HG02678 (cell line): ENCODE results near the gene DHRS4.
A peak's percentile ranks its signal among the peaks of the same experiment; 100 is the strongest.
"Not testable (repeated sequence)": the region's sequence is repeated elsewhere in the genome, so short reads cannot be mapped to it uniquely, and the experiment has no call there.

ENCODE experiments used
- ATAC-seq: cut with Tn5 transposase; IDR thresholded peaks from one replicate; pipeline ENCODE4 v1.9.1; 2021; ENCODE audit warnings: mild to moderate bottlenecking, moderate library complexity; ENCODE audit not compliant: unreplicated experiment

Gene DHRS4

DNA sequence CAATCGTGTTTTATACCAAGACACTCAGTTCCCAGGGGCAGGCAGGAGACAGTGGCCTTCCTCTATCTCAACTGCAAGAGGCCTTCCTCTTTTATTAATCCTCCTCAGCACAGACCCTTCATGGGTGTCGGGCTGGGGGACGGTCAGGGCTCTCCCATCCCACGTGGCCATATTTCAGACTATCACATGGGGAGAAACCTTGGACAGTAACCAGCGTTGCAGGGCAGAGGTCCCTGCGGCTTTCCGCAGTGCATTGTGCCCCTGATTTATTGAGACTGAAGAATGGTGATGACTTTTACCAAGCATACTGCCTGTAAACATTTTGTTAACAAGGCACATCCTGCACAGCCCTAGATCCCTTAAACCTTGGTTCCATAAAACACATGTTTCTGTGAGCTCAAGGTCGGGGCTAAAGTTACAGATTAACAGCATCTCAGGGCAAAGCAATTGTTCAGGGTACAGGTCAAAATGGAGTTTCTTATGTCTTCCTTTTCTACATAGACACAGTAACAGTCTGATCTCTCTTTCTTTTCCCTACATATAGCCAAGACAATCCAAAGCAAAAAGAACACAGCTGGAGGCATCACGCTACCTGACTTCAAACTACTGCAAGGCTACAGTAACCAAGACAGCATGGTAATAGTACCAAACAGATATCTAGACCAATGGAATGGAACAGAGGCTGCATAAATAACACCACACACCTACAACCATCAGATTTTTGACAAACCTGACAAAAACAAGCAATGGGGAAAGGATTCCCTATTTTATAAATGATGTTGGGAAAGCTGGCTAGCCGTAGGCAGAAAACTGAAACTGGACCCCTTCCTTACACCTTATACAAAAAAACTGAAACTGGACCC, 28.6 kb downstream of the DHRS4 start:
- not testable (repeated sequence) for ATAC-seq

DNA sequence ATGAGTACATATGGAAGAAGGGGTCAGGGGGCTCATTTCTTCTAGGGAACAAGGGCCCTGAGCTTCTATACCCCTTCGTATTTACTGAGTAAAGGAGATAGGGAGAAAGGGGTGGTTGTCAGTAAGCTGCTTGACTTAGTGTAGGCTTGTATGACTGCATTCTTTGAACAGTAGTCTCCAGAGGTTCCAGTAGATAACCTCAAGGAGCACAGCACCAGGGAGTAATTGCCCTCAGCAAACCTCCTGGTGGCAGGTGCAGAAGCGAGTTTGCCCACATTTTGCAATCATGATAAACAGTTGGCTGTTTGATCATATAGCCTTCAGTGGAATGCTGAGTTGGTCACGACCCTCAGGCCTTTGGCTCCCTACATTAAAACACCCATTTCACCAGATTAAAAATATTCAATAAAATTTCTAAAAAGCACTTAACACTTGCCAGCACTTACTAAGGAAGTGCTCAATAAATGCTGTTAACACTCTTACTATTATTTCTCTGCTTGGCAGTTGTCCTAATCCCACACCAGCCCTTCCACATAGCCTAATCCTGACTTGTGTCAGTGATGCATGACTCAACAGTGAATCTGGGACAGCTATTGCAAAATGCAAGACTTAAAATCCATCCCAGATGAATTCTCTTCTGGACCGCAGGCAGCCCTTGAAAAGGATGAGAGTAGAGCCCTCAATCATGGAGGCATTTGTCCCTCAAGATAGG, 31.5 kb downstream of the DHRS4 start:
- ATAC-seq = no peak

DNA sequence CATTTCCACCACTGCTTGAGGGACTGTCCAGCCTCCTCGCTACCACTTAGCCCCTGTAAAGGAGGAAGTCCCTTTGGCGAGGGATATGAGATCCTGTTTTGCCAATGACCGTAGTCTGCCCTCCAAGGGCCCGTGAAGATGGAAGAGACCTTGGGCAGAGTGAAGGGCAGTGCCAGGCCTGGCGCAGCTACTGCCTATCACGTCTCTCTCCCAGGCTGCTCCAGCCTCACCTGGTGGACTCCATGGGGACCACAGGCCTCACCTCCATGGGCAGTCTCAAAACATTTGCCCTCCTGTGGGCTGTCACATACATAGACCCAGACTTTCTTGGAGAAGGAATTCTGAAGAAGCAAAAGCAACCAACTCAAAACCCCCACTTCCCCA, 34.6 kb downstream of the DHRS4 start:
- ATAC-seq = peak; percentile 9

DNA sequence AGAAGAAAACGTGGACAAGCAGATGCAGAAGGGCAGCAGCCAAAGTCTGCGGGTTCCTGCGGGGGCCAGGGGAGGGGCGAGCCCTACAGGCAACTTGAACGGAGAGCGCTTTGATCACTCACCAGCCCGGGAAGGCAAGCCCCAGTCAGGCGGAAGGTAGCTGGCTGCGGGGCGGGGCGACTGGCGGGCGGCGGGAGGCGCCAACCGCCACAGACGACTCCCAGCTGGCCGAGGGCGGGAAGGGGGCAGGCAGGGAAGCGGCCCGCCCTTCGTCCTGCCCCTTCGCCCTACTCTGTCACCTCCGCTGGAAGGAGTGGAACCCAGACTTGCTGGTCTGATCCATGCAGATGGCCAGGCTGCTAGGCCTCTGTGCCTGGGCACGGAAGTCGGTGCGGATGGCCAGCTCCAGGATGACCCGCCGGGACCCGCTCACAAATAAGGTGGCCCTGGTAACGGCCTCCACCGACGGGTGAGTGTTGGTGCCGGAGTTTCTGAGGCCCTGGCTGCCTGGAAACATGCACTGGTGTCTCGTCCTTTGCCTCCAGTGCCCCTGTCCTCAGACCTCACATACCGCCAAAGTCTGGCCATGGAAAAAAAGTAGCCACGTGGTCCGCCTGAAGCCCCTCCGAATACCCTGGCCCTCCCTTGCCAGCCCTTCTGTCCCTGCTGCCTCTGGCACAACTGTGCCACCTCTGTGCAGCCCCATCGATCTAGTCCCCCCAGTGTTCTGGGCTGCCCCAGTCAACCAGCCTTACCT, 35.2 kb downstream of the DHRS4 start, which contains the start of gene DHRS4L2:
TSS of gene DHRS4L2 (plus strand) at position 323 of the 757 bp plus-strand sequence. CDS start at position 342, 19 bp downstream.
- ATAC-seq = peak; percentile 96

DNA sequence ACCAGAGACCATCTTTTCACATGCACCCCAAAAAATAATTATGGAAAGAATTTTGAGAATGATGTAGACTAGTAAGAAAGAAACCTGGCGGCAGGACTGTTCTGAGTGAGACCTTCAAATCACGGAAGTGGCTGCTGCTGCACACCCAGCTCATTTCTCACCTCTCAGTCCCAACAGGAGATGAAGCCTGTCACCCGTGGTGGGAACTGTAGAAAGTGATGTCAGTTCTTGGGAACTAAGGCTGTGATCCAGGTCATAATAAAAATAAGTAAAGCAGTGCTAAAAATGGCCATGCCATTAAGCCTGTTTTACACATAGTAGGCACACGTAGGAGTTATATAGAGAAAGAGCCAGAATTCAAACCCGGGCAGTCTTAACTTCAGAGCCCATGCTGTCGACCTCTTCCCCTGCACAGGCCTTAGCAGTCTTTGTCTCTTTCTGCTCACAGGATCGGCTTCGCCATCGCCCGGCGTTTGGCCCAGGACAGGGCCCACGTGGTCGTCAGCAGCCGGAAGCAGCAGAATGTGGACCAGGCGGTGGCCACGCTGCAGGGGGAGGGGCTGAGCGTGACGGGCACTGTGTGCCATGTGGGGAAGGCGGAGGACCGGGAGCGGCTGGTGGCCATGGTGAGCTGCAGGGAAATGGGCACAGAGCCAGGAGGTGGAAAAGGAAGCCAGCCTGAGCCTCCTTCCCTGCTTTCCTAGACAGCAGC, 36.3 kb downstream of the DHRS4 start:
- not testable (repeated sequence) for ATAC-seq

DNA sequence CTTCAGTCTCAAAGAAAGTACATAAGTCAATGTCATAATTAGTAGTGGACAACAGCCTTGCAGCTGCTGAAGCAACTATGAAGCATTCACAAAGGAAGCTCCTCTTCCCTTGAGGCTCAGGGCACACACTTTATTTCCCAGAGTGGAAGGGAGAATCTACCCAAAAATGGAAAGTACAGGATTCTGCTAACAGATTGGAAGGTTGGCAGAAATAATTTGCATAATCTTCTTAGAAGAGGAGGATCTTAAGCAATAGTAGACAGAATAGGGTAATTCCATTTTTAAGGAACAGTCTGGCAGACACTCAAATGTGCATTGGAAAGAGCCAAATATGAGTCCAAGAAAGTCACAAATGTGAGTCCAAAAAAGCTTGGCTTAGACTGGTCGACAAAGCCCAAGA, 37.4 kb downstream of the DHRS4 start:
- ATAC-seq = not testable (repeated sequence)

DNA sequence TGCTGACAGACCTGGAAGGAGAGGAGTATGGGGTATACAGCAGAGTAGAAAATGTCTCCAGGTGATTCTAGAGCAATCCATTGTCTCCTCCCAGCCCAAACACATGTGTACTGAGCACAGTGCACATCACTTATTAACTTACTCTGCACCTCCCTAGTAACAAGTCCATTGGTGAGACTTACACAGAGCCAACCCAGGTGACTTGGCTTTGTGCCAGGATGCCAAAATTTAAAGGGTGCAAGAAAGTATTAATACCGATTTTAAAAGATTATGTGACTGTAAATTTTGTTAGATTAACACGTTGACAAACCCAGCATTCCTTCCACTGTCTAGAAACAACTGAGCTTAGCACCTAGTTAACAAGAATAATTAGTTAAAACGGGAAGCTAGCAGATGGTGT, 39.5 kb downstream of the DHRS4 start:
- ATAC-seq = not testable (repeated sequence)

DNA sequence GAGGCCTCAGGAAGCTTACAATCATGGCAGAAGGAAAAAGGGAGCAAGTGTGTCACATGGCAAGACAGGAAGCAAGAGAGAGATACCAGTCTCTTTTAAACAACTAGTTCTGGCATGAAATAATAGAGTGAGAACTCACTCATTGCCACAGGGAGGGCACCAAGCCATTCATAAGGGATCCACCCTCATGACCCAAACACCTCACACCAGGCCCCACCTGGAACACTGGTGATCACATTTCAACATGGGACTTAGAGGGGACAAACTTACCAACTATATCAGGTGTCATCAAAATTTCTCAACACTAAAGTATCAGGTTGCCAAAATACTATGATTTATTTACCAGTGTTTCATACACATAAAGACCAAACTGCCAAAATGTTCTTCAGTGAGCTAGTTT, 42.4 kb downstream of the DHRS4 start:
- ATAC-seq = not testable (repeated sequence)

DNA sequence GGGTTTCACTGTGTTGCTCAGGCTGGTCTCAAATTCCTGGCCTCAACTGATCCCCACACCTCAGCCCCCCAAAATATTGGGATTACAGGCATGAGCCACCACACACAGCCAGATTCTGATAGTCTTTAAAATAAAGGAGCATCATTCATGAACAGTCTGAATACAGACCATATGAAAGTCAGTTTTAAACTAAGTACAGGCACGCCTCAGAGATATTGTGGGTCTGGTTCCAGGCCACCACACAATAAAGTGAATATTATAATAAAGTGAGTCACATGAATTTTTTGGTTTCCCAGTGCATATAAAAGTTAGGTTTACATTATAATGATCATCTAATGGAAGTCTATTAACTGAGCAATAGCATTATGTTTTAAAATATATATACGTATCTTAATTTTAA, 43.3 kb downstream of the DHRS4 start:
- not testable (repeated sequence) for ATAC-seq

DNA sequence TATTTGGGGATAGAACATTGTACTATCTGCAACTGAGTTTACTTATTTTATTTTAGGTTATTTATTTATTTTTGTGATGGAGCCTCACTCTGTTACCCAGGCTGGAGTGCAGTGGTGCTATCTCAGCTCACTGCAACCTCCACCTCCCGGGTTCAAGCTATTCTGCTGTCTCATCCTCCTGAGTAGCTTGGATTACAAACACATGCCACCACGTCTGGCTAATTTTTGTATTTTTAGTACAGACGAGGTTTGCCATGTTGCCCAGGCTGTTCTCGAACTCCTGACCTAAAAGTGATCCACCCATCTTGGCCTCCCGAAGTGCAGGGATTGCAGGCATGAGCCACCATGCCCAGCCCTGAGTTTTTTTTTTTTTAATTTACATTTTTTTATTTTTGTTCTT, 46.1 kb downstream of the DHRS4 start:
- ATAC-seq = not testable (repeated sequence)

DNA sequence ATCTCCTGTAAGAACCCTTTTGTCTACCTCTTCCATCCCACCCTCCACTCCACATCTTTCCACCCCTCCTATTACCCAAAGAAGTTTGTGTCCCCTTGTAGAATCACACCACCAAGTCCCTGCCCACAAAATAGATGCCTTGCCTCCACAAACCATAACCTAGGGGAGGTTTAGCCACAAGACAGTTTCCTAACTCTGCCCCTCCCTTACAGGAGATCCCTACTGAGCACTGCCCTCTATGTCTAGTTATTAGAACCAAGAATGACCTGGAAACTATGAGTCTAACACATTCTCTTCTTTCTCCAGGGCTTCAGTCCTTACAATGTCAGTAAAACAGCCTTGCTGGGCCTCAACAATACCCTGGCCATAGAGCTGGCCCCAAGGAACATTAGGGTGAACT, 47.5 kb downstream of the DHRS4 start:
- ATAC-seq = not testable (repeated sequence)

DNA sequence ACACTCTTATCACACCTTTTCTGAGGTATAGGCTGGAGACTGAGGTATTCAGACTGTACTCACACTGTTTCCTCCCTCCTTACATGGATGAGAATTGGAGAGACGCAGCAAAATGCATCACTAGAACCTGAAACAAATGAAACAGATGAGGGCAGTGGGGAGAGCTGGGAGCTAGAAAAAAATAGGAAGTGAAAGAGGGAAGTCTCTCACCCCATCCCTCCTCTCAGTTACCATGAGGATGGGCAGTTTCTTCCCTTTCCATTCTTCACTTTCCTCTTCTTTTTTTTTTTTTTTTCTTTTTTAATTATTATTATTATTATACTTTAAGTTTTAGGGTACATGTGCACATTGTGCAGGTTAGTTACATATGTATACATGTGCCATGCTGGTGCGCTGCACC, 48.1 kb downstream of the DHRS4 start:
- not testable (repeated sequence) for ATAC-seq

DNA sequence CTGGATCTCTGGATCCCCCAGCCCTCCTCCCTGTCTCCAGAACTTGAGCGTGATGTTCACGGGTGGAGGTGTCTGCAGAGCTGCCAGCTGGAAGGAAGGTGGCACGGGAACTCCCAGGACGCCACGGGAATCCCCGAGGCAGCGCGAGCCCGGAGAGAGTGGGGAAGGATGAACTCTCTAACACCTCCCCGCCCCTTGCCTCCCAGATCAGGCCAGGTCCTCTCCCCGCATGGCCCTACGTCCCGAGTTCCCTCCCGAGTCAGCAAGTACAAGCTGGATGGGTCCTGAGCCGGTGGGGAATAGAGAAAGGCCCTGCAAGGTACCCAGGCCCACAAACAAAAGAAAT, 52.9 kb downstream of the DHRS4 start:
- peak; percentile 40 for ATAC-seq

DNA sequence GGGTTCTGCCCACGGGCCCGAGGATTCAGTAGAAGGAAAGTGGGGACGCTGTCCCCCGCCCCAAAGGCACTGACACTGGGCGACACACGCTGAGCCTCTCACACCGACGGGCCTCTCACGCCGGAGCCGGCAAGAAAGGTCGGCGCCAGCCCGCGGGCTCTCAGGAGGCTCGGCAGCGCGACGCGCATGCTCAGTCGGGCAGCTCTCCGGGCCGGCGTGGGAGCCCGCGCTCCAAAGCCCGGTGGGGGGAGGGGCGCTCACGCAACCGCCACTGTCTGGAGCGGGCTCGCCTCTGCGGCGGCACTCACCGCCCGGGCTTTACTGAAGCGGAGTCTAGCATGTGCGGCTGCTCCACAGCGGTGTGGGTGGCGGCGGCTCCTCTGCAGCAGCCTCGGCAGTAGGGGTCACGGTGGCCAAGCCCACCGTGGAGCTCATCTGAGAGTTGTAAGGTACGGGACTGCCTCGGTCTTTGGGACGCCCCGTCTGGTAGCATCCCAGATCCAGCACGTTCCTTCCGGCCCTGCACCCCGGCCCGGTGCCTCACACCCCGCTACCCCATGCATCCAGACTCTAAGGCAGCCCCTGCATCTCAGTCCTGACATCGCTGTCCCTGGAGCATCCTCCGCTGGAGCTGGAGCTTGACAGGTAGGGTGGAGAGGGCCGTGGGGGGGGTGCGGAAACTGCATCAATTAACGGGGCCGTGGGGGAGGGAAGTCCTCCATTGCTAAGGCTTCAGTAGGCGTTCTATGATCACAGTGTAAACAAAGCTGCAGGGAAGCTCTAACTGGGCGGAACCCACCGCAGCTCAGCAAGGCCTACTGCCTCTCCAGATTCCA, 53.5 kb downstream of the DHRS4 start:
- peak; percentile 84 for ATAC-seq

DNA sequence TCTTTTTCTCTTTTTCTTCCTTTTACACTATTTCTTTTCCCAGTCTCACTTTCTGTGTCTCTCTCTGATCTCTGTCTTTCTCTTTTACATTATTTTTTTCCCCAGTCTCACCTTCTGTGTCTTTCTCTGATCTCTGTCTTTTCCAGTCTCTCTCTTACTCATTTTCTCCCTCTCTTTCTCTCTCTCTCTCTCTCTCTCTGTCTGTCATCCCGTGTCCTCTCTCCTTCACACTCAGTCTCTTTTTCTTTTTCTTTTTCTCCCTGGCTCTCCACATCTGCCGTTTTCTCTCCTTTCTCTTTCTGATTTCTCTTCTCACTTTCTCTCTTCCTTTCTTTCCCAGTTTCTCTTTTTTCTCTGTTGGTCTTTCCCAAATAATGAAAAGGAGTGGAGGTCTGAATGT, 57.5 kb downstream of the DHRS4 start:
- ATAC-seq = no peak

DNA sequence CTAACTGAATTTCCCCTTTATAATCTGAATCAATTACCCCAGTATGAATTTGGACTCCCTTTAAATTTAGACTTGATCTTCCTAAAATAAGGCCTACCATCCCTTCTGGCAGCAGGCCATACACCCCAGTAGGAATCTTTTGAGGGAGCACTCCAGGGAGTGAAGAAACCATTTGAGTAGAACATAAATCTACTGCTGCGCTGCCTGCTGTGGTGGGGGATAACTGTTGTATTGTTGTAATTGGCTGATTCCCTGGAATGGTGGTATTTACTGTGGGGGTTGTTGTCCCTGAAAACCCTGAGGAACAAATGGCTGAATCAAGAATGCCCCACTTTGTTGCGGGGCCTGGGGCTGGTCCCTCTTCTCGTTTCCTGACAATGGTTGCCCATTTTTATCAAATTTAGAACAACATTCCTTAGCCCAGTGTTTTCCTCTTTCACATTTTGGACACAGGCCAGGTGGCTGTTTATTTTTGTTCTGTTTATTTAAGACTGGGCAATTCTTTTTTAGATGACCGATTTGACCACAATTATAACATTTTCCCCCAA, 59.2 kb downstream of the DHRS4 start:
- not testable (repeated sequence) for ATAC-seq

DNA sequence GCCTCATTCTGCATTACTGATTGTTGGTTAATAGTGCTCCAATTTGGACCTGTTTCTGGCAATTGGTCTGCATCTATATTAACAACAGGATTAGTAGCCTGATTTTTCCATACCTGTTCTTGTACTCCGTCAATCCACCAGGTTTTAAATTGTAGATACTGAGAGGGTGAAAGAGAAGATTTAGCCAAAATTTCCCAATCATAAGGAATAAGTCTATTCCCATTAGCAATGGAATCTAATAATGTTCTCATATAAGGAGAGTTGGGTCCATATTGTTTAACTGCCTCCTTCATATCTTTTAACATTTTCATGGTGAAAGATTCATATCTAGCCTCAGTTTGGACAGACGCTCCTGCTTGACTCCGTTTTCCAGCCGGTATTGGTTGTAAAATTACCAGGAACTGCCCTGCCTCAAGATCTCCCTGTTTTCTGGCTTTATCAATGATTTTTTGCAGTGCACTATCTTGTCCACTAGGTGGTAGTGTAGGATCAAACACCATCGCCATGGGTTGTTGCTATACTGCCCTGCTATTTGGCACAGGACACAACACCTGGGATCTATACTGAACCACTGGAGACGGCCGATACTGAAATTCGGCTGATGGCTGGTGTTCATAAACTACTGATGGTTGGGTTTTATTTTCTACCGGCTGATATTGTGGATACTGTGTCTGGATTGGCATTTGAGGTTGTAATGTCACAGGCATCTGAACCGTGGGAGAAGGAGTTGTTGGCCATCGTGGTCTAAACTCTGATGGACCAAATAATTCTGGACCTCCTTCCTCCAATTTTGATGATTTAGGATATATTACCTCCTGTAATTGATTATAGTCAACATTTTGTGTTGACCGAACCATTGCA, 60.3 kb downstream of the DHRS4 start:
- ATAC-seq = peak; percentile 62

DNA sequence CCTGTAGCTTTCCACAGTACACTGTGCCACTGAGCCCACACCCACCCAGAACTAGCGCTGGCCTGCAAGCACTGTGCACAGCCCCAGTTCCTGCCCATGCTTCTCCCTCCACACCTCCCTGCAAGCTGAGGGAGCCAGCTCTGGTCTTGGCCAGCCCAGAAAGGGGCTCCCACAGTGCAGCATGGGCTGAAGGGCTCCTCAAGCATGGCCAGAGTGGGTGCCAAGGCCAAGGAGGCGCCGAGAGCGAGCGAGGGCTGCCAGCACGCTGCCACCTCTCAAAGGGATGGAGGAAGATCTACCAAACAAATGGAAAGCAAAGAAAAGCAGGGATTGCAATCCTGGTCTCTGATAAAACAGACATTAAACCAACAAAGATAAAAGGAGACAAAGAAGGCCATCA, 62.2 kb downstream of the DHRS4 start:
- not testable (repeated sequence) for ATAC-seq
